NCI-H82 (cell line): ENCODE results near the gene MEA1.
"Not testable (repeated sequence)": the region's sequence is repeated elsewhere in the genome, so short reads cannot be mapped to it uniquely, and the experiment has no call there.

Source experiments
- DNase-seq: peaks from one replicate; lab custom pipeline; 2025; lab: John Stamatoyannopoulos, UW

Gene MEA1

DNA sequence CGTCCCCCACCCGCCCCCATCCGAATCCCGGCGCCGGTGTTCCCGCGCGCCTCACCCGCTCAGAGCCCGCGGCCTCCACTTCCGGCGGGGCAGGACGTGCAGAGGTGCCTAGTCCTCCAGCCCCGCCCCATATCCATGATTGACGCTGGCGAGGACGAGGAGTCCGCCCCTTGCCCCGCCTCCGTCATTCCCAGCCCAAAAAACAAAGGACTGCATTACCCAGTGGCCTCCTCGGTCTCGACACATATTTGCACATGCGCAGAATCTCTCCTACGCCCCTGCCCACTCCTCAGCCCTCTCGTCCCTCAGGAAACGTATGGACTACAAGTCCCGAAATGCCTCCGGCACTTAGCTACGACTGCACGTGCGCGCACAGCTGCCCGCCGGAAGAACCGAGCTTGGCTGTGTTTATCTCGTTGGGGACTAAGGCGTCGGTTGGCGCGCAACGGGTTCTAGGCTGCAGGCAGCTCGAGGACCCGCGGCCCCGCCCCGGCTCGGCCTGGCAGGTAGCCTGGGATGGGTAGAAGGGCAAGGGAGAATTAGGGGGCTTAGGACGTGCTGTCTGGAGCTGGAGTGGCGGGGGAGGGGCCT lies at the start of gene MEA1, which contains the start of gene KLHDC3:
Gene MEA1 (minus strand): TSS at position 104 of the 591 bp plus-strand sequence. CDS start 133 bp downstream, outside the sequence.
Gene KLHDC3 (plus strand): TSS at position 407 of the 591 bp plus-strand sequence. CDS start 2,944 bp downstream, outside the sequence.
- peak; percentile 100 for DNase-seq

DNA sequence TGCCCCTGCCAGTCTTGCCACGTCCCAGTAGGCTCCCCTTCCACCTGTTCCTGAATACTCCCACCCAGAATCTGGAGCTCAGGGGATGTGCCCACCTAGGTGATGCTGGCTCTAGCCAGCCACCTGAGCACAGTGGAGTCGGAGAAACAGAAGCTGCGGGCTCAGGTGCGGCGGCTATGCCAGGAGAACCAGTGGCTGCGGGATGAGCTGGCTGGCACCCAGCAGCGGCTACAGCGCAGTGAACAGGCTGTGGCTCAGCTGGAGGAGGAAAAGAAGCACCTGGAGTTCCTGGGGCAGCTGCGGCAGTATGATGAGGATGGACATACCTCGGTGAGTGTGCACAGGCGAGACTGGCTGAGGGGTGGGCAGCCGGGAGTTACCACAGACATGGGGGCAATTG lies 49.1 kb upstream of the MEA1 start:
- no peak for DNase-seq

DNA sequence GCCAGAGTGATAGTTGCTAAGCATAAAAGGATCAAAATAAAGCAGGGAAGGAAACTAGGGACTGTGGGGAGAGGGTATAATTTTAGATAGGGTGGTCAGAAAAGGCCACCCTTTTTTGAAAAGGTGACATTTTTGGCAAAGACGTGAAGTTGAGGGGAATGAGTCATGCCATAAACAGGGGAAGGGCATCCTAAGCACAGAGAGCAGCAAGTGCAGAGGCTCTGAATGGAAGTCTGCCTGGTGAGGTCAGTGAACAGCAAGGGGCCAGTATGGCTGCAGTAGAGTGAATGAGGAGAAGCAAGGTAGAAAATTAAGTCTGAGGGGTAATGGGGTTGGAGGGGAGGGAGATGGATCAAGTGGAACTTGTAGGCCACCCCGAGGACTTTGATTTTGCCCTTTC lies 48.1 kb upstream of the MEA1 start:
- no peak for DNase-seq

DNA sequence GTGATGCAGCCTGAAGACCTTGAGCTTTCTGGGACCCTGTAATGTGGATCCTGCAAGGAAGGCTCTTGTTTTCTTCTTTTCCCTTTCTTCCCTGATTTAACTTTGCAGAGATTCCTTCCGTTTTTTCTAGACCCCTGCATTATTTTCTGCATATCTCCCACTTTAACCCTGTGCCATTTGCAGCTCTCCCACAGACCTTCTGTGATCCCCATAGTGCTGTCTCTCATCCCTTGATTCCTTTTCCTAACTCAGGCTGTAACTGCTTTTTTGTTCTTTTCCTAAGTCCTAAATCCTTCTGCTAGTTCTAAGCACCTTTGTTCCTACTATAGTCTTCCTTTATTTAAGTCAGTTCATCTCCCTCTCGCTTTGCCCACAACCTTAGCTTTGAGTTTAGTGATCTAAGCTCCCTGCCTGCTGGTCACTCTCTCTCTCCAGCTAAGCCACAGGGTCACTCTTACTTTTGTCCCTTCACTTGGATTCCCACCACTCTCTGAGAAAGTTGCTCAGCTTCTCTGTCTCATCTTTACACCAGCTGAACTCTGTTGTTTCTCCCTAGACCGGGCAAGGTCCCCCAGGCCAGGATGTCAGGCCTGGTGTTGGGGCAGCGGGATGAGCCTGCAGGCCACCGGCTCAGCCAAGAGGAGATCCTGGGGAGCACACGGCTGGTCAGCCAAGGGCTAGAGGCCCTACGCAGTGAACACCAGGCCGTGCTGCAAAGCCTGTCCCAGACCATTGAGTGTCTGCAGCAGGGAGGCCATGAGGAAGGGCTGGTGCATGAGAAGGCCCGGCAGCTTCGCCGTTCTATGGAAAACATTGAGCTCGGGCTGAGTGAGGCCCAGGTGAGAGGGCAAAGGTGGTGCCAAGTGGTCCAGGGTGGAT lies 47.2 kb upstream of the MEA1 start:
- DNase-seq = no peak

DNA sequence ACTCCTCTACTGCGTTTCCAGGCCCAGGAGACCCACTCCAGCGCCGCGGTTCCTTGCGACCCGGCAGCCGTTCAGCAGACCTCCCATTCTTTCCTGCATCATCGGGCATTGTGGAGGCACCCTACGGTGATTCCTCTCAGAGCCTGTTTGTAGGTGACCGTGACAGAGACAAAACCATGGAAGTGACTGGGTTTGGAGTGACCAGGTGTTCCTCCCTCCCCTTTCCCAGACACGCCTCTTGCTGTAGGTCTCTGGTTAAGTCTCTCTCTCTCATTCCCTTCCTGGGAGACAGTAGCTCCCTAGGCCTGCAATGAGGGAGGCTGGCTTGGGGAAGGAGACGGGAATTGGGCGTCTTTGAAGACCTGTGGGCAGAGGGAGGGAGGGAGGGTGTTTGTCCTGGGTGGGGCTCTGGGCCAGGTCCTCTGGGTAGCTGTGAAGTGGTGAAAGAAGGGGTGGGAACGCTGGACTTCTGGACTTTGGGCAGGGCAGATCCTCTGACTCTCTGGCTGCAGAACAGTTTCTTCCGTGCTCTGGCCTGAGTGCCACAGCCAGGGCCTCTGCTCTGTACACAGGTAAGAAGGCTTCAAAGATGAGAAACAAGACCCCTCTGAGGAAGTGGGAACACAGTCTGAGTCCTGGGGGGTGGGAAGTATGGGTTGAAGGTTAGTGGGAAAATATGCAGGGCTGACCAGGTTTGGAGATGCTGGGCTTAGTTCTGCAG lies 46.4 kb upstream of the MEA1 start:
- DNase-seq = peak; percentile 54

DNA sequence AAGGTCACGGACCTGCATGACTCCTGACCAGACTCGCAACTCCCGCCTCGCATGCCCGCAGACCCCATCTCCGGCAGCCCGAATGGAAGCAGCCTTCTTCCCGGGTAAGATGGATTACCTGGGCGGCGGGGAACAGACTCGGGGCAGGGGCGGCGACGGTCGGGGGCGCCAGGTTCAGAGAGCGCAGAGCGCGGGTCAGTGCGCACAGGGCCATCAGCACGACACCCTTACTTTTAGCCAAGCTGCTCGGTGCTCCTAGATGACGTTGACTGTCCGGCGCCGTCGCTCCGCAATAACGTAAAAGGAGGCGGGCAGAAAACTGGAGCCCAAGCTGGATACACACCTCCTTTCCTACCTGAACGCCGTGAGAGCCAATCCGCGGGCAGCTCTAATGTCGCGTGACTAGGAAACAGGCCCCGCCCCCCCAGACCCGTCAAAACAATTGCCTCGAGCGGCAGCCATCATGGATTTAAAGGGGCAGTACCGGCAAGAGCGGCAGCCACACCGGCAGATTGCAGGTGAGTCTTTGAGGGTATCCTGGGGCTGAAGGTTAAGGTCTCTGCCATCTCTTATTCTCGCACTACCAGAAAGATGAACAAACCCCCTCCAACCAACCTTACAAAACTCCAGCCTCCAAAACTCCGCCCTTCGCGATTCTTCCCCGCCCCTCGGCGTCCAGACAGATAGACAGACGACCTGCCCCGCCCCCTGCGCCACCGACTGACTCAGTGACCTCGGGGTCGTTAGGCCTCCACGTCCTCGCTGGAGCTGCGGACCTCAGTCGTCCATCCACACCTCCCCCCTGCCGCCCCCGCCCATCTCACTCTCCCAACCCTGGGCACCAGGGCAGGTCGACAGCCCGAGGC lies 45.7 kb upstream of the MEA1 start, which contains the start of the genes KLC4 and MRPL2:
Gene KLC4 (plus strand): TSS at position 464 of the 866 bp plus-strand sequence. CDS start 1,705 bp downstream, outside the sequence.
Gene MRPL2 (minus strand): TSS at position 267 of the 866 bp plus-strand sequence. CDS start 53 bp downstream, at position 214.
- peak; percentile 100 for DNase-seq

DNA sequence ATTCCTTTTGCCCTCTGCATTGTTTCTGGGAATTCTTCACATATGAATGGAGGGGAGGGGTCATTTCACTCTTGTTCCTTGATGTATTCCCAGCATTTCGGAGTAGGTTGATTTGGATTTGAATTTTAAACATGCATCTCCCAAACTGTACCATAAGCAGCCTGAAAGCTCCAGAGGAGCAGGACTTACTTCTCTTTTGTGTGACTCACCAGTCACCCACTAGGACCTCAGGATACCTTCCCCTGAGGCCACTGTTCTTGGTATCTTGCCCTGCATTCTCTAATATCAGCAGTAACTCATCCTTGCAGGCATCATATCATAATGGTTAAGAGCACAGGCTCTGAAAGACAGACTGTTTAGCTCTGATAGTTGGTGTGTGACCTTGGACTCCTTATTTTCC lies 44.8 kb upstream of the MEA1 start:
- no peak for DNase-seq

DNA sequence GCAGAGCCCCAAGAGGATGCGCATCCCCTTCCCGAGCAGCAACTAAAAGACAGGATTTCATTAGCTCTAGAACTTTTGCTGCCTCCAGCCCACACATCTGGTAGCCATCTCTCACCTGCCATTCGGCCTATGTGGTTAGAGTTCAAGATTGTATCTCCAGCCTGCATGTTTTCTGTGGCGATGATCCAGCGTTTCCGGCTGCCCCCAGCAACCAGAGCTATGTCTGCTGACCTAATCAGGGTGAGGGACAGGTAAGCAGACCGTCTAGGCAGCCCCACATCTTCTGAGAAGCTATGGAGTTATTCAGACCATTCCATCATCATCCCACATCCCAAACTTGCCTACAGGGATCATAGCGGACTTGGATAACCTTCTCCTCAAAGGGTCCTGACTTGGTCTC lies 42.2 kb upstream of the MEA1 start:
- DNase-seq = no peak

DNA sequence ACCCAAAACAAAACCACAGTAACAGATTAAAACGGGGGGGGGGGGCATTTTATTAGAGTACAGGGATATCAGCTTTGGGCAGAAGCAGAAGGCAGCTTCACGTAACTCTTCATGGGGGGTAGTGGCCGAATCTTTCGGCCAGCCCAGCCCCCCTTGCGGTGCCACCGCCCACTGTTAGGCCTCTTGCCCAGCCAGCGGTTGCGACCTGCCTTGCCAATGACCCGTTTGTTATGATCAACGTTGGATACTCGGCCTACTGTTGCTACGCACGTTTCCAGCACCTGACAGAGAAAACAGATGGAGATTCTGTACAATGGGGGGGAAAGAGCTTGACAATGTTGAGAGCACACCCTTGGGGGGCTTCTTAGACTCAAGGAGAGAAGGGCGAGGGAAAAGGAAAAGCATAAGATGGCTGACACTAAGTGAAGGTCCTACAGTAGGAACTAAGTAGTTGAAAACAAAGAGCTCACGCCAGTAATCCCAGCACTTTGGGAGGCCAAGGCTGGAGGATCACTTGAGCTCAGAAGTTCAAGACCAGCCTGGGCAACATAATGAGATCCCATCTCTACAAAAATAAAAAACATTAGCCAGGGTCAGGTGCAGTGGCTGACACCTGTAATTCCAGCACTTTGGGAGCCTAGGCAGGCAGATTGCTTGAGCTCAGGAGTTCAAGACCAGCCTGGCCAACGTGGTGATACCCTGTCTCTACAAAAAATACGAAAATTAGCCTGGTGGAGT lies 40.6 kb upstream of the MEA1 start:
- no peak for DNase-seq

DNA sequence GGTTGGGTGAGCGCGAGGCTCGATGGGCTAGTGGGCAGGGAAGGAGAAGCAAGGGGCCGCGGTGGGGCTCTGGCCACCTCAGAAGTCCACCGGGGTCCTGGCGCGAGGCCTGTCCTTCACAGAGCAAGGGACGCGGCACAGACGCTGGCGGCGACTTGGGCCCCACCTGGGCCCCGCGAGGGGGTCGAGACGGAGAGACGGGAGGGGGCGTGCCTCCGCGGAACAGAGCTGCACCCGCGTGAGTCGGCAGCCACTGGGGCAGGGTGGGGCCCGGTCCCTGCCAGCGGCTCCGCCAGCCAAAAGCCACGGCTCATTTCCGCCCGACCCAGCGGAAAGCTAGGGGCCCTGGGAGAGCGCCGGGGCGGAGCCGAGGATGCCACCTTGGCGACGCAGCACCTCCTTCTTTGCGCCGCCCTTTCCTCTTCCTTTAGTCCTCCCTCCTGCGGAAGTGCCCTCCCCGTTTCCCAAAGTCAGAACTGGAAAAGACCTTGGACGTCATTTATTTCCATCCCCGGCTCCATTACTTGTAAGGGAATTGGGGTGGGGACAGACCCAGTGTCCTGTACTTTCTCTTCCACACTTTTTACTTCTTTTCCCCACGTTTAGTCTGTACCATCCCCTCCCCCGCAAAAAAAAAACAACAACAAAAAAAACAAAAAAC lies 39.9 kb upstream of the MEA1 start, which contains the start of gene CUL7:
Gene CUL7 (minus strand): TSS at position 307 of the 661 bp plus-strand sequence. CDS start 1,063 bp downstream, outside the sequence.
- peak; percentile 98 for DNase-seq

DNA sequence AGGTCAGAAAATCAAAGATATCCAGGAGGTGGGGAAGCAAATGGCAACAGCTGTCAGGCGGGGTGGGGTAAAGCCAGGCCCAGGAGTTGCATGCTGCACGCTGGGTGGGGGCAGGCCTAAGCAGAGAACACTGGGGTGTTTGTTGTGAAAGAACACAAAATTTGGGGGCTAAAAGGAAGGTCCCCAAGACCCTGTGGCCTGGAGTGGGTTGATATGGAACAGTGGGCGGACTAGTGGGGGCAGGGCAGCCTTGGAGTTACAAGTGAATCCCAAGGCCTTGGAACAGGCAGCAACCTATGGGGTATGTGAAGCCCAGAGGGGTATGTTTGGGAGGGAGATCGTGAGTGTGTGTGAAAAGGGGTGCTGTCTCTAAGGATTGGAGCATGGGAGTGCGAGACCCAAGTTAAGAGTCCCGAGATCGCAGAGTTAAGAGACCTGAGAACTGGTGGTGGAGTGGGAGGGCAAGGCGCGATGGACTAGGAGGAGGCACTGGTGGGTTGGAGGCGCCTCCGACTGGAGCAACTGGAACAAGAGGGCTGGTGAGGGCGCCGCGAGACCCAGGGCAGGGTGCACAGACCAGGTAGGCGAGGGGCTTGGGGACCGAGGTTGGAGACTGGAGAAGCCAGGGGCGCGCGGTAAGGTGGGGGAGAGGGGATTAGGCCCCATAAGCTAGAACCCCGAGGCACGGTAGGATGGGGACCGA lies 39.2 kb upstream of the MEA1 start:
- DNase-seq = peak; percentile 63

DNA sequence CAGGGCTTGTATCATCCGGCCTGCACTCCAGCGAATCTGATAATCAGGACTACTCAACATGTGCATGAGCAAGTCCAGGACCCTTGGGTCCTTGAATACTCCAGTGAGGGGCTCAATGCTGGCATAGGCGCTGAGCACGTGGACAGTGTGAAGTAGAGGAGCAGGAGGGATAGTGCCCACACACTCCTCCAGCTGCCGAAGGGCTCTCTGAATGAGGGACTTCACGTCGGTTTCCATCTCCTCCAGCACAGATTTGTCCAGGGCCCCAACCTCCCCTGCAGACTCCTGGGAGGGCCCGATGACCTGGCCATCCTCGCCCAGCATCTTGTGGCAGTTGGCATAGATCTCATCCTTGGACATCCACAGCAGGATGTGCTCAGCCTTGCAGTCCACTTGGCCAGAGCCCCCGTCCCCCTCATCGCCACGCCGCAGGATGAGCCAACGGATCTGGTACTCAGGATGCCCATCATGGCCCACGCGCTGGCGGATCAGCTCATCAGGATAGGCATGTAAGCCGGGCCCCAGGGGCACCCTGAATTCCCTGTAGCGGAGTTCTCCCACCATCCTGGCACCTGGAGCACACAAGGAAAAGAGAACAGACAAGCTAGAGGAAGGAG lies 38.6 kb upstream of the MEA1 start:
- DNase-seq = no peak

DNA sequence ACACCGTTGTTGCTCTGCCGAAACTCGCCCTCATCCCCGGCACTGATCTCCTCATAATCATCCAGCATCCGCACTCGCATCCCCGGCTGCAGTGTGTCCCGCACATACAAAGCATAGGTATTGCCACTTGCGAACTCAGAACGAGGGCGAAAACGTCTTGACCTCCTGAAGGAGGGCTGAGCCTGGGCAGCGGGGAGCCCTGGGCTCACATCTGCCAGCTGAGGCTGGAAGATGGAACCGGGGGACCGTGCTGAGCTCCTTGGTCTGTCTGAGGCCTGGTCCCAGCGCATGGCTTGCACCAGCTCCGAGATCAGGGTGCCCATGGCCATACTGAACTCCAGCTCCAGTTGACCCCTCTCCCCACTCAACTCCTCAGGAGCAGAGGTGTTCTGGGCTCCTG lies 37.2 kb upstream of the MEA1 start:
- DNase-seq = no peak

DNA sequence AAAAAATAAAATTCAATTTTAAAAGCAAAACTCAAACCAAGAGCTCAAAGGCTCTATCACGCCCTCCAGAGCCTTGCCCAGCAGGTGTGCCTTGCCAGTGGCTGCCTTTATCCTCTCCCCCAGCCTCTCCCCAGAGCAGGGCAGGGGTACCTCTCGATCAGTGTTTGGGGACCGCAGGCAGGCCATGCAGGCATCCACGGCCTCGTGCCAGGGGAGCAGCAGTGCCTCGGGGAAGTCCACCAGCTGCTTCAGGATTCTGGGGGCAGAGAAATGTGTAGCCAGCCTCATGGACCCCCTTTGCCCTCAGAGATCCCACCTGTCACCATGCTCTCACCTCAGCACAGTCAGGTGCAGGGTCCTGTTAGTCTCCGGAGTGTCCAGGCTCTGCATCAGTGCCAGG lies 34.3 kb upstream of the MEA1 start:
- no peak for DNase-seq

DNA sequence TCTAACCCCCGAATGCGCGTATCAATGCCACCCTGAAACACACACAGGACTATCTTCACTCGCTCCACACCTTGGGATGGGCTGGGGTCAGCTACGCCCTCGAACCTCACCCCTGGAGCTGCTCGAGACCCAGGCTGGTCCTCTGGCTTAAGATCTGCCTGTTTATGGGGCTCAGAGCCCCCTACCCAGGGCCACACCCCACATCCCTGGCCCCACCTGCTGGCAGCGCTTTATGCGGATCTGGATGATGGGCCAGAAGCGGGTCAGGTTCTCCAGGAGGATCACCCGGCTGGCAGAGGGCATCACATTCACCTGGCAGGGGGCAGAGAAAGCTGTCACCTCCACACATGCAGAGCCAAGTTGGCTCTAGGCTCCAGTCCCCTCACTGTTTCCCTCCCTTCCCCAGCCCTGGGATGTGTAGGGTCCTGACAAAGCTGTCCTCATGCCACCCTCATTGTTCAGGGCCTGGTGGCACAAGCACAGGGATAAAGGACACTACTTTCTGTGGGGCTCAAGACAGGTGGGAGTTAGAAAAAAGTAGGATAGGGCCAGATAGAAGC lies 31.7 kb upstream of the MEA1 start:
- DNase-seq = no peak

DNA sequence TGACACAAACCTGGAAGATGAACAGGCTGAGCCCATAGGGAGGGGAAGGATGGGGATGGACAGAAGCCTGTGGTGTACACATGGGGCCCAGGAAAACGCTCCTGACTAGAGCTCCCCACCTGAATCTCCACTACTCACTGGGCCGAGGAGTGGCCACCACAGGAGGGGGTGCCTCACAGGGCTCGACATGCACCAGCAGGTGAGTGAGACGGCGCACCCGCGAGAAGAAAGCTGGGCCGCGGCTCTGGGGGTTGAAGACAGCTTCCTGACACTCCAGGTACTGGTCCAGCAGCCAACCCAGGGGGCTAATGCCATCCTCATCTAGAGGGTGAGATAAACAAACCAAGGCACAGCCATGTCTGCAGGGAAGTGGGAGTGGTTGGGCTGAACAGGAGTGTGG lies 29.6 kb upstream of the MEA1 start:
- no peak for DNase-seq

DNA sequence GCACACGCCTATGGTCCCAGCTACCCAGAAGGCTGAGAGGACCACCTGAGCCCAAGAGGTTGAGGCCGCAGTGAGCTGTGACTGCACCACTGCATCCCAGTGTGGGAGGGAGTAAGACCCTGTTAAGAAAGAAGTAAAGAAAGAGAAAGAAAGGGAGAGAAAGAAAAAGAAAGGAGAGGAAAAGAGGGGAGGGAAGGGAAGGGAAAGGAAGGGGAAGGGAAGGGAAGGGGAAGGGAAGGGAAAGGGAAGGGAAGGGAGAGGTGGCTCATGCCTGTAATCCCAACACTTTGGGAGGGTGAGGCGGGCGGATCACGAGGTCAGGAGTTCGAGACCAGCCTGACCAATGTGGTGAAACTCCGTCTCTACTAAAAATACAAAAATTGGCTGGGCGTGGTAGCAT lies 27.7 kb upstream of the MEA1 start:
- not testable (repeated sequence) for DNase-seq

DNA sequence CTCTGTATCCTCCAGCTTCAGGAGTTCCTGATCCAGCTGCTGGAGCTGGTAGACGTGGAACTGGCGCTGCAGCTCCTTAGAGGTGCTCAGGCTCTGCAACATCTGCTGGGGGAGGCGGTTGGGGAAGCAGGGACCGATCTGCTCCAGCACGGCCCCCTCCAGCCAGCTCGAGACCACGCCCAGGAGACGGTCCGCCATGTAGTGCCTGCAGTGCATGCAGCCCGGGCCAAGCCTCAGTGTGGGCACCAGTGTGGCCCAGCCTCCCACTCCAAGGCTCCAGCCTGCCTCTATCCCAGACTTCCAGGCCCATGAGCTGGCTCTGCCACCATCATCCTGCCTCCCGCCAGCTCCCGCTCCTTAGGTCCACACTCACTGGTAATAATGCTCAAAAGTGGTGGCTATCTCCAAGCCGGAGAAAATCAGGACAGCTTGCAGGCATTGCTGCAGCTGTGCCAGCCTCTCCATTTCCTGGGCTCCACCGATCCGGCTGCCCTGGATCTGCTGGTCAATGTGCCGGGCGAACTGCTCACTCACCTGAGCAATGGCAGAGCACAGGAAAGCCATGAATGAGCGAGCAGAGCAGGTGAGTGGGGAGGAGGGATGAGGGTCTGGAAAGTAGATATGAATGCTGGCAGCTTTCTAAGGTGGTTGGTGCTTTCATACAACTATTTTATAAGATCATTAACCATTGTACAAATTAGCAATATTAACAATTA lies 27.0 kb upstream of the MEA1 start:
- DNase-seq = no peak
